ENCODE measurements around the gene COPS4.

- TF ChIP-seq, protein P1, sequence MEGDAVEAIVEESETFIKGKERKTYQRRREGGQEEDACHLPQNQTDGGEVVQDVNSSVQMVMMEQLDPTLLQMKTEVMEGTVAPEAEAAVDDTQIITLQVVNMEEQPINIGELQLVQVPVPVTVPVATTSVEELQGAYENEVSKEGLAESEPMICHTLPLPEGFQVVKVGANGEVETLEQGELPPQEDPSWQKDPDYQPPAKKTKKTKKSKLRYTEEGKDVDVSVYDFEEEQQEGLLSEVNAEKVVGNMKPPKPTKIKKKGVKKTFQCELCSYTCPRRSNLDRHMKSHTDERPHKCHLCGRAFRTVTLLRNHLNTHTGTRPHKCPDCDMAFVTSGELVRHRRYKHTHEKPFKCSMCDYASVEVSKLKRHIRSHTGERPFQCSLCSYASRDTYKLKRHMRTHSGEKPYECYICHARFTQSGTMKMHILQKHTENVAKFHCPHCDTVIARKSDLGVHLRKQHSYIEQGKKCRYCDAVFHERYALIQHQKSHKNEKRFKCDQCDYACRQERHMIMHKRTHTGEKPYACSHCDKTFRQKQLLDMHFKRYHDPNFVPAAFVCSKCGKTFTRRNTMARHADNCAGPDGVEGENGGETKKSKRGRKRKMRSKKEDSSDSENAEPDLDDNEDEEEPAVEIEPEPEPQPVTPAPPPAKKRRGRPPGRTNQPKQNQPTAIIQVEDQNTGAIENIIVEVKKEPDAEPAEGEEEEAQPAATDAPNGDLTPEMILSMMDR (conservative IDR thresholded peaks at IDR 0.05; ENCODE audit: low read length), result no peak
- TF ChIP-seq EZH2phosphoT487 (IDR thresholded peaks at IDR 0.05; ENCODE audit: borderline replicate concordance), result no peak
These were observed 12.1 kb upstream of the COPS4 start for GRCh38 chr4:83022724-83023450.

Measured in Loucy (cell line).